Mesenchymal stem cell (in vitro differentiated cells and primary cell): ENCODE data around the gene SF3B2.

ENCODE experiments used
- DNase-seq: peaks from one replicate; pipeline ENCODE4 v3.0.0-alpha.2; 2013
- H2AFZ ChIP-seq: one replicate; pipeline ENCODE4 v1.6.1; 2013; ENCODE audit warnings: low read depth, mild to moderate bottlenecking, control low read depth, inconsistent platforms, low read length, moderate library complexity
- H2AK5ac ChIP-seq: 2 replicates; pipeline ENCODE4 v1.6.1; 2013; ENCODE audit warnings: low read length, moderate library complexity, mild to moderate bottlenecking, inconsistent platforms; ENCODE audit not compliant: severe bottlenecking
- H2BK120ac ChIP-seq: one replicate; pipeline ENCODE4 v1.6.1; 2013; ENCODE audit warnings: low read depth, mild to moderate bottlenecking, inconsistent platforms, low read length, moderate library complexity
- H2BK12ac ChIP-seq, 2 experiments: one replicate each; pipeline ENCODE4 v1.6.1; 2013; ENCODE audit warnings: inconsistent platforms in 2 of 2, low read length in 2 of 2, mild to moderate bottlenecking in 2 of 2, moderate library complexity in 2 of 2, control low read depth in 1 of 2
- H2BK15ac ChIP-seq: one replicate; pipeline ENCODE4 v1.6.1; 2013; ENCODE audit warnings: mild to moderate bottlenecking, low read depth, inconsistent platforms; ENCODE audit not compliant: poor library complexity, severe bottlenecking
- H2BK5ac ChIP-seq: 2 replicates; pipeline ENCODE4 v1.6.1; 2013; ENCODE audit warnings: low read depth, mild to moderate bottlenecking, low read length, control low read depth, inconsistent platforms; ENCODE audit not compliant: poor library complexity, severe bottlenecking
- H3K14ac ChIP-seq, 2 experiments: one replicate each; pipeline ENCODE4 v1.6.1; 2013; ENCODE audit warnings: inconsistent platforms in 2 of 2, low read length in 2 of 2, control low read depth in 1 of 2, mild to moderate bottlenecking in 1 of 2, moderate library complexity in 1 of 2
- H3K18ac ChIP-seq, 2 experiments: one replicate each; pipeline ENCODE4 v1.6.1; 2013; ENCODE audit warnings: inconsistent platforms in 2 of 2, low read length in 2 of 2, control low read depth in 1 of 2, low read depth in 1 of 2, mild to moderate bottlenecking in 1 of 2
- H3K23ac ChIP-seq, 2 experiments: one replicate each; pipeline ENCODE4 v1.6.1; 2013; ENCODE audit warnings: inconsistent platforms in 2 of 2, low read length in 2 of 2, mild to moderate bottlenecking in 2 of 2, moderate library complexity in 2 of 2, control low read depth in 1 of 2
- H3K27ac ChIP-seq: 2 replicates; pipeline ENCODE4 v1.5.1; 2013; ENCODE audit warnings: mild to moderate bottlenecking, moderate library complexity, low read length, control low read depth, inconsistent platforms; ENCODE audit not compliant: poor library complexity, severe bottlenecking
- H3K27me3 ChIP-seq, 2 experiments: 2 replicates each; pipeline versions ENCODE4 v1.6.1 to v1.7.0; 2013; ENCODE audit warnings: low read length in 2 of 2, mild to moderate bottlenecking in 2 of 2, moderate library complexity in 2 of 2, control low read depth in 1 of 2, inconsistent platforms in 1 of 2; ENCODE audit not compliant: control insufficient read depth in 1 of 2, insufficient read depth in 1 of 2
- H3K36me3 ChIP-seq, 2 experiments: 2 replicates each; pipeline versions ENCODE4 v1.6.1 to v1.7.0; 2013; ENCODE audit warnings: low read length in 2 of 2, control low read depth in 1 of 2, inconsistent platforms in 1 of 2, low read depth in 1 of 2, mild to moderate bottlenecking in 1 of 2; ENCODE audit not compliant: insufficient read depth in 2 of 2, control insufficient read depth in 1 of 2
- H3K4ac ChIP-seq, 2 experiments: one replicate each; pipeline ENCODE4 v1.6.1; 2013; ENCODE audit warnings: inconsistent platforms in 2 of 2, low read length in 2 of 2, mild to moderate bottlenecking in 2 of 2, moderate library complexity in 2 of 2, control low read depth in 1 of 2, low read depth in 1 of 2
- H3K4me1 ChIP-seq: 2 replicates; pipeline ENCODE4 v1.6.1; 2013; ENCODE audit warnings: low read depth, low read length, control low read depth; ENCODE audit not compliant: control insufficient read depth, insufficient read depth
- H3K4me2 ChIP-seq: 2 replicates; pipeline ENCODE4 v1.6.1; 2013; ENCODE audit warnings: low read length, mild to moderate bottlenecking, inconsistent platforms; ENCODE audit not compliant: poor library complexity, severe bottlenecking
- H3K4me3 ChIP-seq, 2 experiments: 2 replicates each; pipeline versions ENCODE4 v1.5.1 to v1.7.0; 2013; ENCODE audit warnings: low read length in 2 of 2, mild to moderate bottlenecking in 2 of 2, control low read depth in 1 of 2, low read depth in 1 of 2; ENCODE audit not compliant: insufficient read depth in 1 of 2
- H3K79me1 ChIP-seq: replicated peaks from 2 replicates; pipeline ENCODE4 v1.6.1; 2013; ENCODE audit warnings: mild to moderate bottlenecking, control low read depth, low read length, inconsistent platforms; ENCODE audit not compliant: poor library complexity, severe bottlenecking
- H3K9ac ChIP-seq: 2 replicates; pipeline ENCODE4 v1.7.0; 2013; ENCODE audit warnings: mild to moderate bottlenecking, low read length, moderate library complexity
- H3K9me3 ChIP-seq: 2 replicates; pipeline ENCODE4 v1.7.0; 2013; ENCODE audit warnings: mild to moderate bottlenecking, low read length; ENCODE audit not compliant: control insufficient read depth
- H4K8ac ChIP-seq: one replicate; pipeline ENCODE4 v1.6.1; 2013; ENCODE audit warnings: inconsistent platforms, mild to moderate bottlenecking, low read length, moderate library complexity
- H4K91ac ChIP-seq: one replicate; pipeline ENCODE4 v1.6.1; 2013; ENCODE audit warnings: mild to moderate bottlenecking, low read length, inconsistent platforms
- WGBS: methylation state at CpG from one replicate; pipeline ENCODE4 v1.1.7; 2013; ENCODE audit warnings: mixed read lengths; 5-methylcytosine and 5-hydroxymethylcytosine counted together

The SF3B2 gene

DNA sequence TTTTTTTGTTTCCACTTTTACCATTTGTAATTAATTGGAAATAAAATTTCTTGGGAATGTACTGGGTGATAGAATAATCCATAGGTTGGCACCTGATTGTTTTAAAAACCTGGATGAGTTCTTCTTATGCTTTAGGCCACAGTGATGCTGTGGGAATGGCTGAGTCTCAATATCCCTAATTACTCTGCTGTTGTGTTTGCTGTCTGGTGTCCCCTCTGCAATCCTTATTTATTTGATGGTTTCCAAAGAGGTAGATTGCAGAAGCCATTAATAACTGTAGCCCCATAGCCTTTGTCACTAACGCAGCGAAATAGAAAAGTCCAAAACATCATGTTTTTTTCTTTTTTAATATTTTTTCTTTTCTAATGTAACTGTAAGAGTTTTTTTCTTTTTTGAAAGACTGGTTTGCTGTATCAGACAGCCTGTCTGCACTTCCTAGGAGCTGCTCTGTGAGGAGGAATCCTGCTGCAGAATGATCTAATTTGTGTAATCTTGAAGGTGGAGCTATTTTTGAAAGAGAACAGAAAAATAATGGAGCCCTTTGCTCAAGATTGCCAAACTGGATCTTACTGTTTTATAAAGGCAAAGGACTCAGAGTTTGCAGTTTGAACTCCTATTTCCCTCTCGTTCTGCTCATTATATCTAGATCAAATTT is 32.8 kb downstream of the SF3B2 start:
- no peak overlapping the region for H2BK15ac ChIP-seq
- no peak overlapping the region for H3K4ac ChIP-seq
- no peak for DNase-seq
- no peak overlapping the region for H2BK120ac ChIP-seq
- H3K36me3 ChIP-seq = no peaks in the 10 kb centered on the region
- H3K14ac ChIP-seq = no peak overlapping the region
- no peak overlapping the region for H3K4me2 ChIP-seq
- H4K8ac ChIP-seq = no peak overlapping the region
- H3K4me3 ChIP-seq = no peak overlapping the region
- no CpG with 5 or more reads among the region's 3 CpGs for WGBS
- no peaks in the 10 kb centered on the region for H3K9me3 ChIP-seq
- no peak overlapping the region for H3K18ac ChIP-seq
- H2BK12ac ChIP-seq = no peak overlapping the region
- no peak overlapping the region for H3K23ac ChIP-seq
- H3K27me3 ChIP-seq = no peaks in the 10 kb centered on the region
- H3K79me1 ChIP-seq = peaks cover 22% of the 10 kb centered on the region
- H3K27ac ChIP-seq = no peak overlapping the region
- no peak overlapping the region for H2AK5ac ChIP-seq
- H4K91ac ChIP-seq = no peak overlapping the region
- H3K9ac ChIP-seq = no peak overlapping the region
- H2BK5ac ChIP-seq = no peak overlapping the region
- H3K4me1 ChIP-seq = peaks cover 10% of the 10 kb centered on the region
- no peak overlapping the region for H2AFZ ChIP-seq

GRCh38 chr11:66087148-66087908 is 35.2 kb downstream of the SF3B2 start:
- Histone ChIP-seq H2BK5ac (no peak overlapping the region), H4K91ac (no peak overlapping the region), H3K79me1 (peaks cover 19% of the 10 kb centered on the region), H3K4ac (no peak overlapping the region), H3K23ac (no peak overlapping the region), H3K27ac (no peak overlapping the region), H3K14ac (no peak overlapping the region), H2BK120ac (no peak overlapping the region), H3K9me3 (no peaks in the 10 kb centered on the region), H2AFZ (no peak overlapping the region), H3K4me2 (no peak overlapping the region), H3K36me3 (no peaks in the 10 kb centered on the region), H3K27me3 (no peaks in the 10 kb centered on the region), H2AK5ac (no peak overlapping the region), H3K4me1 (no peaks in the 10 kb centered on the region), H3K4me3 (no peak overlapping the region), H3K18ac (no peak overlapping the region), H2BK12ac (no peak overlapping the region), H2BK15ac (no peak overlapping the region), H4K8ac (no peak overlapping the region), H3K9ac (no peak overlapping the region)
- WGBS = 93% methylated on average over 9 of the region's 9 CpGs
- DNase-seq = no peak

GRCh38 chr11:66089067-66089466 is 36.9 kb downstream of the SF3B2 start:
- no peak overlapping the region for H3K23ac ChIP-seq
- no peak overlapping the region for H2BK120ac ChIP-seq
- H2AFZ ChIP-seq = no peak overlapping the region
- no peak overlapping the region for H4K8ac ChIP-seq
- DNase-seq = no peak
- no peak overlapping the region for H2BK12ac ChIP-seq
- H3K9me3 ChIP-seq = no peaks in the 10 kb centered on the region
- no peak overlapping the region for H4K91ac ChIP-seq
- H3K4me2 ChIP-seq = no peak overlapping the region
- H3K4me3 ChIP-seq = no peak overlapping the region
- no peaks in the 10 kb centered on the region for H3K36me3 ChIP-seq
- no peak overlapping the region for H3K18ac ChIP-seq
- no peak overlapping the region for H2AK5ac ChIP-seq
- no peak overlapping the region for H3K4ac ChIP-seq
- H3K27me3 ChIP-seq = no peaks in the 10 kb centered on the region
- no peak overlapping the region for H3K27ac ChIP-seq
- no peak overlapping the region for H2BK15ac ChIP-seq
- H3K4me1 ChIP-seq = no peaks in the 10 kb centered on the region
- H2BK5ac ChIP-seq = no peak overlapping the region
- H3K9ac ChIP-seq = no peak overlapping the region
- no peak overlapping the region for H3K14ac ChIP-seq
- WGBS = 100% methylated on average over 2 of the region's 3 CpGs
- H3K79me1 ChIP-seq = peaks cover 16% of the 10 kb centered on the region

GRCh38 chr11:66090288-66090687 is 38.1 kb downstream of the SF3B2 start:
- WGBS = 92% methylated on average over 4 of the region's 4 CpGs

More at GRCh38 chr11:66090288-66090687, 38.1 kb downstream of the SF3B2 start:
- Histone ChIP-seq H2BK15ac (no peak overlapping the region), H3K27ac (no peak overlapping the region), H2BK12ac (no peak overlapping the region), H2BK5ac (no peak overlapping the region), H3K36me3 (no peaks in the 10 kb centered on the region), H2AK5ac (no peak overlapping the region), H2BK120ac (no peak overlapping the region), H3K14ac (no peak overlapping the region), H3K27me3 (no peaks in the 10 kb centered on the region), H3K9me3 (no peaks in the 10 kb centered on the region), H3K18ac (no peak overlapping the region), H4K8ac (no peak overlapping the region), H3K4me1 (no peaks in the 10 kb centered on the region), H3K4ac (no peak overlapping the region), H3K79me1 (peaks cover 12% of the 10 kb centered on the region), H3K23ac (no peak overlapping the region), H4K91ac (no peak overlapping the region), H3K4me2 (no peak overlapping the region), H2AFZ (no peak overlapping the region), H3K4me3 (no peak overlapping the region), H3K9ac (no peak overlapping the region)
- DNase-seq = no peak
